ENCODE data around the gene GSTP1.

Gene GSTP1

DNA sequence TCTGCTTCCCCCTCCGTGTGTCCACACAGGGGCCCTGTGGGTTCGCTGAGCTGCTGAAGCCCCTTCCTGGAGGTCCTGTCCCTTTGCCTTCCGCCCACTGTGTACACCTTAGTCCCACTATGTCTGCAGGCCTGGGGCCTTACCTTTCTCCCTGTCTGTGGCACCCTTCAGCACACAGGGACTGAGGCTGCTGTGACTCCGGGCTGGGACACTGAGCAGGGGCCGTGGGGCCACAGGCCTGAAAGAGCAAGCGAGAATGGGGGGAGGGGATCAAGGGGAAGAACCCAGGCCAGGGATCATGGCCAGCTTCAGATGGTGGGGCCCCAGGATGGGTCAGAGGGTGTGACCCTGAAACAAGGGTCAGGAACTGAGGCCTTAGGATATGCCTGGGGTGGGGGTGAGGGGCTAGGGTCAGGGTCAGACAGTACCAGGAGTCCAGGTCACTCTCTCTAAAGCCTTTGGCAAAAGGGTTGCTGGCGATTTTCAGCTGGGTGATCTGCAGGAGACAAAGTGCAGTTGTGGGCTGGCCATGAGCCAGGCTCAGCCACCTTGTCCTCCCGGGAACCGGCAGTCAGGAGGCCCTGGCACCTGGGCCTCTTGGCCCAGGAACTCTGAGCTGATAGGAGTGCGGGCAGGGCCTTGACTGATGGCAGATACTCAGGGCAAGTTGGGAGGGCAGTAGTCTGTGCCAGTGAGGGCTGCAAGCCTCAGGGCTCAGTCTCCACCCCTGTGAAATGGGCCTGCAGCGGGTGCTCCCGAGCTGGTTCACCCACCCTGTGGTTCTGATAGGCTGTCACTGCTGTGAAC, 48.8 kb downstream of the GSTP1 start:
- DNase-seq = no peak

DNA sequence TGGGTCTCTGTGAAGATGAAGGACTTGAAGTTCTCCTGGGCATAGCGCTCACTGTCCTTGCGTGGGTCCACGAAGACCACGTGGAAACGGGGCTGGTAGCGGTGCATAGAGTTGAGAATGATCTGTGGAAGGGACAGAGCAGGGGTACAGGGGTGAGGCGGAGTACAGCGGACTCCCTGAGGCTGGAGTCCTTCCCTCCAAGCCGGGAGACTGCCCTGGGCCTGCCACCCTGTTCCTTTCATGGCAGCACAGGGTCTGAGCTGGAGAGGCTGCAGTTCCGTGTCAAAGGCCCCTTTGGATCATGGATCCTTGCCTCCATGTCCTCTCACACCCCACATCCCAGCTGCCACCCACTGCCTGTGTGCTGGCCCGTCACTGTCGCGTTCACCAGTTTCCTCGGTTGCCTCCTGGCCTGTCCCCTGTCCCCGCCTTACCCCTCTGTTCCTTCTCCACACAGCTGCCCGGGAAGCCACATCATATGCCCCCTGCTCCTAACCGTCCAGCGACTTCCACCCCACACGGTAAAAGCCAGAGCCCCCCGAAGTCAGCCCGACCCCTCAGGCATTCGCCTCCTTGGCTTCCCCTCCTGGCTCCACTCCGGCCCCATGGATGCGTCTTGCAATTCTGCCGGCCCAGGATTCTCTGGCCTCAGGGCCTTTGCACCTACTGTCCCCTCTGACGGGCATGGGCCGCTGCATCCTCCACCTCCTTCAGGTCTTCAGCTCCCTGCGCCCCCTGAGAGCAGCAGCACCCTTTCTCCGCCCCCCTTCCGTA, 49.6 kb downstream of the GSTP1 start:
- DNase-seq = no peak

DNA sequence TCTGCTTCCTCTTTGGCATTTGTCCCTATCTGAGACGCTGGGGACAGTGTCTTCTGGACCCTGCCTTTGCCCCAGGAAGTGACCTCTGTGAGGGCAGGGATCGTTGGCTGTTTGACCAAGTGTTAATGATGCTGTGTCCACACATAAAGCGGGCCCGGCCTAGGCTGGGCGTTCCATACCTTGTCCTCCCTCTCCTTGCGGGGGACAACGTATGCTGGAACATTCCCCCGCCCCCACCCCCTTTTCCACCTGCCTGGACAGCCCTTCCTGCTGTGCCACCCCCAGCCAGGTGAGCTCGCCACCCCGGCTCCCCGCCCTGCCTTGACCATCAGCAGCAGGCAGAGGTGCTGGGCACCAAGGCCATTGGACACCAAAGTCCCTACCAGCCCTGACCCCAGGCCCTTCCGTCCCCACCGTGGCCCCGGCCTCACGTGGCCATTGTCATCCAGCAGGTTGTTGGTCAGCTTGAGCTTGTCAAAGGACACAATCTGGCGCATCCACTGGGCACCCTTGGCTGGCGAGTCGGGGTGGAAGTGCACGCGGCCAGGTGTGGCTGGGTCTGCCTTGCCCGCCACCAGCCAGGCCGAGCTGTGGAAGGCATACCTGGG, 50.2 kb downstream of the GSTP1 start:
- DNase-seq = no peak

DNA sequence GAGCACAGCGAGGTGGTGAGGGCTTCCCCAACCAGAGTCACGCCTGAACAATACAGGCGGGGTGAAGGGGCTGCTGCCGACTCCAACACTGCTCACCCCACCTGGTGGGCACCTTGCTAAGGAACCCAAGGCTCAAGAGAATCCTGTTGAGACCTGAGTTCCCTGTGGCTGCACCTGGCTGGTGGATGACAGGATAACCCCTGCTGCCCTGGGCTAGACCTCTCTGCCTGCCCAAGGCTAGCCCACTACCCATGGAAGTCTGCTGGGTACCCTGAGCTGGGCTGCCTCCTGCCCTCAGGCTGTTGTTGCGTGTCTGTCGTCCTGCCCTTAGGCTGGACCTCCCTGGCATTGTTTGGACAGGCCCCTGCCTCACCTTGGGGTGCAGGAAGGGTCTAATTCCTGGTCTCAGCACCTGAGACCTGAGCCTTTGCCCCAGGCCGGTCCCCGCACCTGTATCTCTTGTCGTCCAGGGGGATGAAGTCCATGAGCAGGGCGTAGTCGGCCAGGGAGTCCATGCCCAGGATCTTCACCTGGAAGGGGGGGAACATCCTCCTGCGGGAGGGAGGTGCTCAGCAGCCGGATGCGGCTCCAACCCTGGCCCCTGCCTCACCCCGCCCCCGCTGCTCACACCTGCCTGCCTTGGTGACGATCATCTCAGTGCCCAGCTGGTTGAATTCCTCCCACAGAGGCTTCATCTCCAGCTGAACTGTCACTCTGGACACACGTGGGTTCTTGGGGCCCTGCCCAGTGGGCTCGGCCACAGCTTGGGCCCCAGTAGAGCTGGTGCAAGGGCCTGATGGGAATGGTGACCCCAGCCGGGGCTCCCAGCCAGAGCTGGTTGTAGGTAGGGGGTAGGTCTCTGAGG, 51.0 kb downstream of the GSTP1 start:
- no peak for DNase-seq

DNA sequence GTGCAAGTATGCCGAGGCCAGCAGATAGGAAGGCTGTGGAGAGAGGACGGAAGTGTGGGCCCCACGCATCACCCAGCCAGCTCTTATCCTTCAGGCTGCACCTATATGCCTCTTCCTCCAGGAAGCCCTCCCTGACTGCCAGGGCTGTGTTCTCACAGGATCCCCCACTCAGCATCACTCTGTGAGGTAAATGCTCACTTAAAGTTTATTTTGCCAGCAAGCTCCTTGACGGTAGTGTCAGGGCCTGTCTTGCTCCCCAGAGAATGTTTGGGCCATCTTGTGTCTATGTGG, 51.6 kb downstream of the GSTP1 start:
- no peak for DNase-seq

Data from NCI-H226 (cell line).